ENCODE measurements around the gene DUSP28.

DNA sequence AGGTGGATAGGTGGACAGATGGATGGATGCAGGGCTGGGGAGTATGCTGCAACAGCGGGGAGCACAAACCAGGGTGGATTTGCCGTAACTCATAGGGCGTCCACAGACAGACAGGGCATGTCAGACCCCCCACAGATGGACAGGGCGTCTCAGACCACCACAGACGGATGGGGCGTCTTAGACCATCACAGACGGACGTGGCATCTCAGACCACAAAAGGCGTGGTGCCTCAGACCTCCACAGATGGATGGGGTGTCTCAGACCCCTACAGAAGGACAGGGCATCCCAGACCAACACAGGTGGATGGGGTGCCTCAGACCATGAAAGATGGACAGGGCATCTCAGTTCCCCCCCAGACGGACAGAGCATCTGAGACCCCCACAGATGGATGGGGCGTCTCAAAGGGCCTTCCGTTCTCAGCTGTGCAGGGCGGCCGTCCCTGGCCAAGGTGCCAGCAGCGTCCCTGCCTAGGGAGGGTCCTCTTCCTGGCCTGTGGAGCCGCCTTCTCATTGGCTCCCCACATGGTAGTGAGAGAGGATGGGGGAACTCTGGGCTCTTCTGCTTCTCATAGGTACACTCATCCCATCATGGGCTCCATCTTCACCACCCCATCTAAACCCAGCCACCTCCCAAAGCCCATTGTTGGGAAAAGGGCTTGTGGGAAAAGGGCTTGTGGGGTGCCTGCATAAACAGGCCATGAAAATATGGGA, 4.5 kb upstream of the DUSP28 start:
- TF ChIP-seq EZH2 (IDR thresholded peaks at IDR 0.05; ENCODE audit: low read depth, unreplicated experiment) (no peak), JUNB (IDR thresholded peaks at IDR 0.05; ENCODE audit: unreplicated experiment) (no peak), EZH2phosphoT487 (IDR thresholded peaks at IDR 0.05; ENCODE audit: unreplicated experiment) (no peak), POLR2AphosphoS5 (IDR thresholded peaks at IDR 0.05; ENCODE audit: low read depth) (no peak), CREB1 (CRISPR knock-in tag; IDR thresholded peaks at IDR 0.05; ENCODE audit: low read depth) (no peak), NANOG (IDR thresholded peaks at IDR 0.05; ENCODE audit: borderline replicate concordance) (no peak), STAT1 (IDR thresholded peaks at IDR 0.05; ENCODE audit: unreplicated experiment) (no peak), ZNF114 (CRISPR knock-in tag; IDR thresholded peaks at IDR 0.05) (no peak)
- TF ChIP-seq, protein P1, sequence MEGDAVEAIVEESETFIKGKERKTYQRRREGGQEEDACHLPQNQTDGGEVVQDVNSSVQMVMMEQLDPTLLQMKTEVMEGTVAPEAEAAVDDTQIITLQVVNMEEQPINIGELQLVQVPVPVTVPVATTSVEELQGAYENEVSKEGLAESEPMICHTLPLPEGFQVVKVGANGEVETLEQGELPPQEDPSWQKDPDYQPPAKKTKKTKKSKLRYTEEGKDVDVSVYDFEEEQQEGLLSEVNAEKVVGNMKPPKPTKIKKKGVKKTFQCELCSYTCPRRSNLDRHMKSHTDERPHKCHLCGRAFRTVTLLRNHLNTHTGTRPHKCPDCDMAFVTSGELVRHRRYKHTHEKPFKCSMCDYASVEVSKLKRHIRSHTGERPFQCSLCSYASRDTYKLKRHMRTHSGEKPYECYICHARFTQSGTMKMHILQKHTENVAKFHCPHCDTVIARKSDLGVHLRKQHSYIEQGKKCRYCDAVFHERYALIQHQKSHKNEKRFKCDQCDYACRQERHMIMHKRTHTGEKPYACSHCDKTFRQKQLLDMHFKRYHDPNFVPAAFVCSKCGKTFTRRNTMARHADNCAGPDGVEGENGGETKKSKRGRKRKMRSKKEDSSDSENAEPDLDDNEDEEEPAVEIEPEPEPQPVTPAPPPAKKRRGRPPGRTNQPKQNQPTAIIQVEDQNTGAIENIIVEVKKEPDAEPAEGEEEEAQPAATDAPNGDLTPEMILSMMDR (conservative IDR thresholded peaks at IDR 0.05; ENCODE audit: low read depth in 2 of 2): no peak
- TF ChIP-seq, protein P2, sequence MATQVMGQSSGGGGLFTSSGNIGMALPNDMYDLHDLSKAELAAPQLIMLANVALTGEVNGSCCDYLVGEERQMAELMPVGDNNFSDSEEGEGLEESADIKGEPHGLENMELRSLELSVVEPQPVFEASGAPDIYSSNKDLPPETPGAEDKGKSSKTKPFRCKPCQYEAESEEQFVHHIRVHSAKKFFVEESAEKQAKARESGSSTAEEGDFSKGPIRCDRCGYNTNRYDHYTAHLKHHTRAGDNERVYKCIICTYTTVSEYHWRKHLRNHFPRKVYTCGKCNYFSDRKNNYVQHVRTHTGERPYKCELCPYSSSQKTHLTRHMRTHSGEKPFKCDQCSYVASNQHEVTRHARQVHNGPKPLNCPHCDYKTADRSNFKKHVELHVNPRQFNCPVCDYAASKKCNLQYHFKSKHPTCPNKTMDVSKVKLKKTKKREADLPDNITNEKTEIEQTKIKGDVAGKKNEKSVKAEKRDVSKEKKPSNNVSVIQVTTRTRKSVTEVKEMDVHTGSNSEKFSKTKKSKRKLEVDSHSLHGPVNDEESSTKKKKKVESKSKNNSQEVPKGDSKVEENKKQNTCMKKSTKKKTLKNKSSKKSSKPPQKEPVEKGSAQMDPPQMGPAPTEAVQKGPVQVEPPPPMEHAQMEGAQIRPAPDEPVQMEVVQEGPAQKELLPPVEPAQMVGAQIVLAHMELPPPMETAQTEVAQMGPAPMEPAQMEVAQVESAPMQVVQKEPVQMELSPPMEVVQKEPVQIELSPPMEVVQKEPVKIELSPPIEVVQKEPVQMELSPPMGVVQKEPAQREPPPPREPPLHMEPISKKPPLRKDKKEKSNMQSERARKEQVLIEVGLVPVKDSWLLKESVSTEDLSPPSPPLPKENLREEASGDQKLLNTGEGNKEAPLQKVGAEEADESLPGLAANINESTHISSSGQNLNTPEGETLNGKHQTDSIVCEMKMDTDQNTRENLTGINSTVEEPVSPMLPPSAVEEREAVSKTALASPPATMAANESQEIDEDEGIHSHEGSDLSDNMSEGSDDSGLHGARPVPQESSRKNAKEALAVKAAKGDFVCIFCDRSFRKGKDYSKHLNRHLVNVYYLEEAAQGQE (IDR thresholded peaks at IDR 0.05; ENCODE audit: unreplicated experiment): no peak
- TF ChIP-seq, protein P3, sequence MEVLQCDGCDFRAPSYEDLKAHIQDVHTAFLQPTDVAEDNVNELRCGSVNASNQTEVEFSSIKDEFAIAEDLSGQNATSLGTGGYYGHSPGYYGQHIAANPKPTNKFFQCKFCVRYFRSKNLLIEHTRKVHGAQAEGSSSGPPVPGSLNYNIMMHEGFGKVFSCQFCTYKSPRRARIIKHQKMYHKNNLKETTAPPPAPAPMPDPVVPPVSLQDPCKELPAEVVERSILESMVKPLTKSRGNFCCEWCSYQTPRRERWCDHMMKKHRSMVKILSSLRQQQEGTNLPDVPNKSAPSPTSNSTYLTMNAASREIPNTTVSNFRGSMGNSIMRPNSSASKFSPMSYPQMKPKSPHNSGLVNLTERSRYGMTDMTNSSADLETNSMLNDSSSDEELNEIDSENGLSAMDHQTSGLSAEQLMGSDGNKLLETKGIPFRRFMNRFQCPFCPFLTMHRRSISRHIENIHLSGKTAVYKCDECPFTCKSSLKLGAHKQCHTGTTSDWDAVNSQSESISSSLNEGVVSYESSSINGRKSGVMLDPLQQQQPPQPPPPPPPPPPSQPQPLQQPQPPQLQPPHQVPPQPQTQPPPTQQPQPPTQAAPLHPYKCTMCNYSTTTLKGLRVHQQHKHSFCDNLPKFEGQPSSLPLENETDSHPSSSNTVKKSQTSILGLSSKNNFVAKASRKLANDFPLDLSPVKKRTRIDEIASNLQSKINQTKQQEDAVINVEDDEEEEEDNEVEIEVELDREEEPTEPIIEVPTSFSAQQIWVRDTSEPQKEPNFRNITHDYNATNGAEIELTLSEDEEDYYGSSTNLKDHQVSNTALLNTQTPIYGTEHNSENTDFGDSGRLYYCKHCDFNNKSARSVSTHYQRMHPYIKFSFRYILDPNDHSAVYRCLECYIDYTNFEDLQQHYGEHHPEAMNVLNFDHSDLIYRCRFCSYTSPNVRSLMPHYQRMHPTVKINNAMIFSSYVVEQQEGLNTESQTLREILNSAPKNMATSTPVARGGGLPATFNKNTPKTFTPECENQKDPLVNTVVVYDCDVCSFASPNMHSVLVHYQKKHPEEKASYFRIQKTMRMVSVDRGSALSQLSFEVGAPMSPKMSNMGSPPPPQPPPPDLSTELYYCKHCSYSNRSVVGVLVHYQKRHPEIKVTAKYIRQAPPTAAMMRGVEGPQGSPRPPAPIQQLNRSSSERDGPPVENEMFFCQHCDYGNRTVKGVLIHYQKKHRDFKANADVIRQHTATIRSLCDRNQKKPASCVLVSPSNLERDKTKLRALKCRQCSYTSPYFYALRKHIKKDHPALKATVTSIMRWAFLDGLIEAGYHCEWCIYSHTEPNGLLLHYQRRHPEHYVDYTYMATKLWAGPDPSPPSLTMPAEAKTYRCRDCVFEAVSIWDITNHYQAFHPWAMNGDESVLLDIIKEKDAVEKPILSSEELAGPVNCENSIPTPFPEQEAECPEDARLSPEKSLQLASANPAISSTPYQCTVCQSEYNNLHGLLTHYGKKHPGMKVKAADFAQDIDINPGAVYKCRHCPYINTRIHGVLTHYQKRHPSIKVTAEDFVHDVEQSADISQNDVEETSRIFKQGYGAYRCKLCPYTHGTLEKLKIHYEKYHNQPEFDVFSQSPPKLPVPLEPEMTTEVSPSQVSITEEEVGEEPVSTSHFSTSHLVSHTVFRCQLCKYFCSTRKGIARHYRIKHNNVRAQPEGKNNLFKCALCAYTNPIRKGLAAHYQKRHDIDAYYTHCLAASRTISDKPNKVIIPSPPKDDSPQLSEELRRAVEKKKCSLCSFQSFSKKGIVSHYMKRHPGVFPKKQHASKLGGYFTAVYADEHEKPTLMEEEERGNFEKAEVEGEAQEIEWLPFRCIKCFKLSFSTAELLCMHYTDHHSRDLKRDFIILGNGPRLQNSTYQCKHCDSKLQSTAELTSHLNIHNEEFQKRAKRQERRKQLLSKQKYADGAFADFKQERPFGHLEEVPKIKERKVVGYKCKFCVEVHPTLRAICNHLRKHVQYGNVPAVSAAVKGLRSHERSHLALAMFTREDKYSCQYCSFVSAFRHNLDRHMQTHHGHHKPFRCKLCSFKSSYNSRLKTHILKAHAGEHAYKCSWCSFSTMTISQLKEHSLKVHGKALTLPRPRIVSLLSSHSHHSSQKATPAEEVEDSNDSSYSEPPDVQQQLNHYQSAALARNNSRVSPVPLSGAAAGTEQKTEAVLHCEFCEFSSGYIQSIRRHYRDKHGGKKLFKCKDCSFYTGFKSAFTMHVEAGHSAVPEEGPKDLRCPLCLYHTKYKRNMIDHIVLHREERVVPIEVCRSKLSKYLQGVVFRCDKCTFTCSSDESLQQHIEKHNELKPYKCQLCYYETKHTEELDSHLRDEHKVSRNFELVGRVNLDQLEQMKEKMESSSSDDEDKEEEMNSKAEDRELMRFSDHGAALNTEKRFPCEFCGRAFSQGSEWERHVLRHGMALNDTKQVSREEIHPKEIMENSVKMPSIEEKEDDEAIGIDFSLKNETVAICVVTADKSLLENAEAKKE (CRISPR knock-in tag; IDR thresholded peaks at IDR 0.05): no peak
- TF ChIP-seq, protein P4, sequence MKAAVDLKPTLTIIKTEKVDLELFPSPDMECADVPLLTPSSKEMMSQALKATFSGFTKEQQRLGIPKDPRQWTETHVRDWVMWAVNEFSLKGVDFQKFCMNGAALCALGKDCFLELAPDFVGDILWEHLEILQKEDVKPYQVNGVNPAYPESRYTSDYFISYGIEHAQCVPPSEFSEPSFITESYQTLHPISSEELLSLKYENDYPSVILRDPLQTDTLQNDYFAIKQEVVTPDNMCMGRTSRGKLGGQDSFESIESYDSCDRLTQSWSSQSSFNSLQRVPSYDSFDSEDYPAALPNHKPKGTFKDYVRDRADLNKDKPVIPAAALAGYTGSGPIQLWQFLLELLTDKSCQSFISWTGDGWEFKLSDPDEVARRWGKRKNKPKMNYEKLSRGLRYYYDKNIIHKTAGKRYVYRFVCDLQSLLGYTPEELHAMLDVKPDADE (IDR thresholded peaks at IDR 0.05): no peak

Measured in GM23338 (cell line).